ENCODE measurements around the gene LRRC27.
"Not testable (repeated sequence)": the region's sequence is repeated elsewhere in the genome, so short reads cannot be mapped to it uniquely, and the experiment has no call there.

LRRC27 gene

GRCh38 chr10:132331601-132332432 is at the start of gene LRRC27:
Gene LRRC27, plus strand, starts transcription at chr10:132332193. Its CDS starts 1,332 bp downstream, at chr10:132333525.
- peak; percentile 96 for DNase-seq

- DNase-seq: peak; percentile 32
Measured at GRCh38 chr10:132282667-132283603, 49.1 kb upstream of the LRRC27 start.

GRCh38 chr10:132283604-132284382 is 48.2 kb upstream of the LRRC27 start:
- DNase-seq: no peak

GRCh38 chr10:132289439-132289838 is 42.6 kb upstream of the LRRC27 start:
- no peak for DNase-seq

GRCh38 chr10:132290631-132291030 is 41.4 kb upstream of the LRRC27 start:
- no peak for DNase-seq

GRCh38 chr10:132291826-132292225 is 40.2 kb upstream of the LRRC27 start:
- DNase-seq: no peak

- no peak for DNase-seq
Measured at GRCh38 chr10:132292287-132293200, 39.4 kb upstream of the LRRC27 start.

- no peak for DNase-seq
Measured at GRCh38 chr10:132293201-132293812, 38.7 kb upstream of the LRRC27 start.

GRCh38 chr10:132293813-132294520 is 38.0 kb upstream of the LRRC27 start:
- no peak for DNase-seq

GRCh38 chr10:132294561-132295318 is 37.3 kb upstream of the LRRC27 start:
- peak; percentile 70 for DNase-seq

- DNase-seq: not testable (repeated sequence)
Measured at GRCh38 chr10:132295481-132295880, 36.5 kb upstream of the LRRC27 start.

GRCh38 chr10:132296666-132297443 is 35.1 kb upstream of the LRRC27 start:
- no peak for DNase-seq

- DNase-seq: peak; percentile 47
Measured at GRCh38 chr10:132297526-132297925, 34.5 kb upstream of the LRRC27 start.

GRCh38 chr10:132298038-132298881 is 33.7 kb upstream of the LRRC27 start:
- DNase-seq: peak; percentile 37

- DNase-seq: no peak
Measured at GRCh38 chr10:132299371-132300336, 32.3 kb upstream of the LRRC27 start.

GRCh38 chr10:132300582-132300981 is 31.4 kb upstream of the LRRC27 start:
- no peak for DNase-seq
